K562 (cell line): ENCODE results near the gene ILF3. TPM values are rescaled to one million over a fixed set of nuclear protein-coding genes. Genes with fewer than 3 reads are reported as not detected.

ENCODE experiments used
- ATAC-seq: fragments of 200-7000 bp; cut with Tn5 transposase; 3 replicates; pipeline ENCODE4 v1.9.1; 2020; ENCODE audit warnings: moderate library complexity
- BruUV-seq: library from RNA; stranded (reverse); fragments of 400-500 nt; replicated peaks from 2 replicates; lab custom pipeline; 2021; lab: Mats Ljungman, UMichigan
- CTCF ChIA-PET: fragments of 300-600 bp; formaldehyde crosslinking; extraction: SDS; loops from one replicate; lab custom pipeline; 2021; ENCODE audit warnings: low intra/inter-chr PET ratio; lab: Yijun Ruan, JAX
- POLR2A ChIA-PET: fragments of 300-600, 350-650 bp; sonication (Branson Sonifier 250); formaldehyde crosslinking; extraction: SDS; loops from one replicate; lab custom pipeline; 2021; ENCODE audit warnings: antibody characterized with exemption, inconsistent platforms; lab: Yijun Ruan, JAX
- DNase-seq, 4 experiments: peaks; one replicate each; pipeline versions ENCODE4 v3.0.0 to v3.0.0-alpha.2; 2011 to 2018; ENCODE audit warnings: low spot score in 3 of 4, mixed read lengths in 3 of 4; ENCODE audit errors: extremely low read depth in 1 of 4
- FAIRE-seq: peaks from 2 replicates; lab custom pipeline; 2011; peaks lifted over from hg19 to GRCh38; lab: Jason Lieb, UNC
- H2AFZ ChIP-seq: 2 replicates; pipeline ENCODE4 v1.6.0; 2011; ENCODE audit warnings: low read depth, low read length, control low read depth, inconsistent platforms
- H3K27ac ChIP-seq: fragments of 200-600 bp; 3 replicates; pipeline ENCODE4 v1.8.0; 2011; ENCODE audit warnings: low read depth, mild to moderate bottlenecking, control low read depth, inconsistent platforms, low read length, moderate library complexity, mixed read lengths; ENCODE audit errors: extremely low read depth
- H3K27me3 ChIP-seq, 2 experiments: fragments of 300-600 bp in 1 of 2; 2 replicates in 1 of 2; 3 replicates in 1 of 2; pipeline versions ENCODE4 v1.6.0 to v1.8.0; 2011; ENCODE audit warnings: inconsistent platforms in 2 of 2, low read length in 2 of 2, mild to moderate bottlenecking in 1 of 2, mixed read lengths in 1 of 2, moderate library complexity in 1 of 2; ENCODE audit not compliant: control insufficient read depth in 2 of 2, insufficient read depth in 2 of 2
- H3K36me3 ChIP-seq: fragments of 300-600 bp; 3 replicates; pipeline ENCODE4 v1.8.0; 2011; ENCODE audit warnings: mild to moderate bottlenecking, low read length, inconsistent platforms; ENCODE audit not compliant: control insufficient read depth, insufficient read depth
- H3K4me1 ChIP-seq, 2 experiments: fragments of 200-600 bp in 1 of 2; replicated peaks in 1 of 2; 2 replicates in 1 of 2; 3 replicates in 1 of 2; pipeline versions ENCODE4 v1.5.1 to v1.8.0; 2011; ENCODE audit warnings: inconsistent platforms in 2 of 2, low read length in 2 of 2, mild to moderate bottlenecking in 1 of 2, mixed read lengths in 1 of 2, moderate library complexity in 1 of 2; ENCODE audit not compliant: control insufficient read depth in 2 of 2, insufficient read depth in 2 of 2
- H3K4me2 ChIP-seq: 2 replicates; pipeline ENCODE4 v1.6.1; 2011; ENCODE audit warnings: low read length, control low read depth, inconsistent platforms, mixed read lengths; ENCODE audit not compliant: insufficient read depth
- H3K4me3 ChIP-seq: fragments of 200-600 bp; sonication (generic), shearing (Covaris generic); 2 replicates; pipeline ENCODE4 v1.5.1; 2016; ENCODE audit warnings: control low read depth, inconsistent platforms
- H3K79me2 ChIP-seq: fragments of 200-600 bp; 3 replicates; pipeline ENCODE4 v1.8.0; 2011; ENCODE audit warnings: low read length, inconsistent platforms; ENCODE audit not compliant: control insufficient read depth, insufficient read depth
- H3K9ac ChIP-seq, 2 experiments: 2 replicates each; pipeline versions ENCODE4 v1.6.0 to v1.6.1; 2011; ENCODE audit warnings: low read depth in 2 of 2, low read length in 2 of 2, control low read depth in 1 of 2, inconsistent platforms in 1 of 2, mild to moderate bottlenecking in 1 of 2, mixed read lengths in 1 of 2; ENCODE audit not compliant: insufficient read depth in 1 of 2
- H3K9me1 ChIP-seq: one replicate; pipeline ENCODE4 v1.6.0; 2011; ENCODE audit warnings: inconsistent platforms, mild to moderate bottlenecking, low read length, moderate library complexity; ENCODE audit not compliant: control insufficient read depth, insufficient read depth
- H3K9me3 ChIP-seq: replicated peaks from 2 replicates; pipeline ENCODE4 v1.5.1; 2011; ENCODE audit warnings: low read depth, low read length, inconsistent platforms; ENCODE audit not compliant: control insufficient read depth, insufficient read depth
- H4K20me1 ChIP-seq: replicated peaks from 2 replicates; pipeline ENCODE4 v1.6.1; 2011; ENCODE audit warnings: low read length, inconsistent platforms, mixed read lengths; ENCODE audit not compliant: control insufficient read depth, insufficient read depth
- BCOR ChIP-seq: fragments of 450-650 bp; IDR thresholded peaks from 2 replicates; pipeline ENCODE4 v1.6.1; 2016
- FOXK1 ChIP-seq: sonication (generic); formaldehyde crosslinking; IDR thresholded peaks from 2 replicates; pipeline ENCODE4 v1.8.0; 2022; ENCODE audit warnings: missing genetic modification reagents, mild to moderate bottlenecking, borderline replicate concordance
- HMGN3 ChIP-seq: IDR thresholded peaks from 2 replicates; pipeline ENCODE4 v1.6.1; 2011; ENCODE audit warnings: borderline replicate concordance, low read depth, mild to moderate bottlenecking, mixed read lengths, low read length; ENCODE audit not compliant: insufficient read length; ENCODE audit errors: extremely low read depth
- RBM34 ChIP-seq: fragments of 200-400 bp; formaldehyde crosslinking; IDR thresholded peaks from 2 replicates; pipeline ENCODE4 v1.6.1; 2018; ENCODE audit warnings: low read length, borderline replicate concordance; ENCODE audit not compliant: insufficient read depth
- WGBS: fragments of 100-300 bp; shearing (Covaris generic); methylation state at CpG from one replicate; pipeline ENCODE4 v1.1.6; 2016; ENCODE audit warnings: low coverage, mixed read lengths; ENCODE audit not compliant: insufficient coverage; ENCODE audit errors: missing lambda C conversion rate; 5-methylcytosine and 5-hydroxymethylcytosine counted together
- in situ Hi-C: fragments of 300-500 bp; cut with MboI; formaldehyde crosslinking; loops from 4 replicates; pipeline ENCODE4 v1.15.0; 2018; ENCODE audit warnings: inconsistent platforms, mixed read lengths
- intact Hi-C: fragments of 100-400 bp; cut with micrococcal nuclease; formaldehyde crosslinking; loops from 2 replicates; pipeline ENCODE4 v1.14.2; 2022
- polyA plus RNA-seq, 8 experiments: library from polyadenylated mRNA; depleted of rRNA in 4 of 8; stranded (reverse) in 5 of 8; unstranded in 3 of 8; fragments of >200 nt; fragmentation: Nextera tagmentation in 2 of 8; fragmentation: Illumina TruSeq in 1 of 8; extraction: Ambion mirVana in 2 of 8; extraction: Trizol in 1 of 8; gene quantifications; 2 replicates each; pipeline versions ENCODE4 v1.2.1 to v1.2.3, GENCODE V29; 2011 to 2014; ENCODE audit warnings: inconsistent platforms in 1 of 8, missing spikeins in 1 of 8
- total RNA-seq, 7 experiments: library from RNA; depleted of rRNA in 6 of 7; stranded (reverse); fragments of >200 nt in 6 of 7; fragmentation: Illumina TruSeq in 2 of 7; extraction: Trizol in 2 of 7; gene quantifications; 2 replicates each; pipeline versions ENCODE4 v1.2.1 to v1.2.3, GENCODE V29; 2011 to 2021; ENCODE audit warnings: low replicate concordance in 1 of 7
- TF ChIP-seq, protein P1 (sequence below): sonication (generic); formaldehyde crosslinking; IDR thresholded peaks from 2 replicates; pipeline ENCODE4 v1.8.1; 2023; ENCODE audit warnings: mild to moderate bottlenecking, missing genetic modification reagents

ILF3 gene
- total and polyA plus RNA-seq, 9 of the 15 experiments (the other 6 are each of a cell fraction or from before 2014, with no cell fraction given) = 26.0 to 453 (median 175) TPM

DNA sequence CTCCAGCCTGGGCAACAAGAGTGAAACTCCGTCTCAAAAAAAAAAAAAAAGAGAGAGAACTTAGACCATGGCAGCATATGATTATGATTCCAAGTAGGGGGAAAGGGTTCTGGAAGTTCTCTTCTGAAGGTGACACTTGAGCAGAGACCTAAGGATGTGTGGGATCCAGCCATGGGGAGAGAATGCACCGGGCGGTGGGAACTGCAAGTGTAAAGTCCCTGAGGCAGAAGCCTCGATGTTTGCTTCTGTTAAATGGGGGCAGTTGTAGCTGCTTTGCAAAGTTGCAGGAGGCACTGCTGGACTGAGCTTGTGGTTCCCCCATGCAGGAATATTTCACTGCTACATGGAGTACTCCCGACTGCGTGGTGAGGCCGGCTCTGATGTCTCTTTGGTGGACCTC lies 19.7 kb upstream of the ILF3 start:
- CTCF ChIA-PET = no interaction called here
- peaks cover 0 to 6% of the 10 kb centered on the region in 2 experiments; a peak in 2 of 5 replicates for H3K4me1 ChIP-seq
- peaks cover 36% of the 10 kb centered on the region; the same call in 2 of the 3 replicates for H3K36me3 ChIP-seq
- no peaks in the 10 kb centered on the region for H4K20me1 ChIP-seq
- ATAC-seq (no peak), DNase-seq (no peak), FAIRE-seq (no peak)
- no peak overlapping the region for H3K4me2 ChIP-seq
- H3K9me3 ChIP-seq = no peaks in the 10 kb centered on the region
- no peak overlapping the region for H3K27ac ChIP-seq
- BruUV-seq = no TSS peak
- H3K9ac ChIP-seq = no peak overlapping the region
- in situ Hi-C loops (no loop called here), intact Hi-C loops (no loop called here)
- no peak overlapping the region for H2AFZ ChIP-seq
- no peaks in the 10 kb centered on the region for H3K27me3 ChIP-seq
- POLR2A ChIA-PET = interaction anchor here (0.6 to 2.0 kb wide), 3 partner anchors 13 to 124 kb away, joined by 3 to 6 read pairs (median 3); no protein-coding TSS in a partner anchor
- 82% methylated on average over 6 of the region's 7 CpGs for WGBS
- H3K4me3 ChIP-seq = no peak overlapping the region
- H3K9me1 ChIP-seq = peaks cover 4% of the 10 kb centered on the region
- no peak for TF ChIP-seq FOXK1
- TF ChIP-seq HMGN3 = no peak
- peak; percentile 31; the same call in 1 of the 2 replicates for TF ChIP-seq BCOR
- no peaks in the 10 kb centered on the region for H3K79me2 ChIP-seq

DNA sequence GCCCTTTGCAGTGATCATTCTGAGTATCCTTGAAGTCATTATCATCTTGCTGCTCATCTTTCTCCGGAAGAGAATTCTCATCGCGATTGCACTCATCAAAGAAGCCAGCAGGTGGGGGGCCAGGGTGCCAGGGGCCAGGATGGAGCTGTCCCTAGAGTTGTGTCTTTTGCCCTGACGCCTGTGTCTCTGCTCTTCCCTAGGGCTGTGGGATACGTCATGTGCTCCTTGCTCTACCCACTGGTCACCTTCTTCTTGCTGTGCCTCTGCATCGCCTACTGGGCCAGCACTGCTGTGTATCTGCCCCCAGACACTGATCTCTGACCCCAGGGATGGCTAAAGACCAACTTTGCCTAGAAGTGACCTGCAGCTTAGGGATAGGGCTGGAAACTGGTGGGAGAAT lies 19.2 kb upstream of the ILF3 start:
- H3K27ac ChIP-seq = no peak overlapping the region
- FAIRE-seq = no peak
- H3K9me1 ChIP-seq = peaks cover 4% of the 10 kb centered on the region
- H3K4me2 ChIP-seq = no peak overlapping the region
- ATAC-seq = peak; percentile 34; the same call in 2 of the 3 replicates
- no peak overlapping the region for H3K4me3 ChIP-seq
- peak overlapping the region in 1 of 2 experiments; percentile 65; a peak in 2 of 4 replicates for H3K9ac ChIP-seq
- TF ChIP-seq, protein P1, sequence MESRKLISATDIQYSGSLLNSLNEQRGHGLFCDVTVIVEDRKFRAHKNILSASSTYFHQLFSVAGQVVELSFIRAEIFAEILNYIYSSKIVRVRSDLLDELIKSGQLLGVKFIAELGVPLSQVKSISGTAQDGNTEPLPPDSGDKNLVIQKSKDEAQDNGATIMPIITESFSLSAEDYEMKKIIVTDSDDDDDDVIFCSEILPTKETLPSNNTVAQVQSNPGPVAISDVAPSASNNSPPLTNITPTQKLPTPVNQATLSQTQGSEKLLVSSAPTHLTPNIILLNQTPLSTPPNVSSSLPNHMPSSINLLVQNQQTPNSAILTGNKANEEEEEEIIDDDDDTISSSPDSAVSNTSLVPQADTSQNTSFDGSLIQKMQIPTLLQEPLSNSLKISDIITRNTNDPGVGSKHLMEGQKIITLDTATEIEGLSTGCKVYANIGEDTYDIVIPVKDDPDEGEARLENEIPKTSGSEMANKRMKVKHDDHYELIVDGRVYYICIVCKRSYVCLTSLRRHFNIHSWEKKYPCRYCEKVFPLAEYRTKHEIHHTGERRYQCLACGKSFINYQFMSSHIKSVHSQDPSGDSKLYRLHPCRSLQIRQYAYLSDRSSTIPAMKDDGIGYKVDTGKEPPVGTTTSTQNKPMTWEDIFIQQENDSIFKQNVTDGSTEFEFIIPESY = peak; percentile 90
- no peak for TF ChIP-seq RBM34
- no peak for DNase-seq
- no peaks in the 10 kb centered on the region for H3K27me3 ChIP-seq
- intact Hi-C loops (no loop called here), in situ Hi-C loops (no loop called here)
- 65% methylated on average over 5 of the region's 6 CpGs for WGBS
- no peak overlapping the region for H2AFZ ChIP-seq
- H3K4me1 ChIP-seq = peaks cover 0 to 6% of the 10 kb centered on the region in 2 experiments; a peak in 2 of 5 replicates
- H3K79me2 ChIP-seq = no peaks in the 10 kb centered on the region
- POLR2A ChIA-PET = interaction anchor here (1.0 to 2.0 kb wide), 2 partner anchors 13 to 18 kb away, joined by 3 to 6 read pairs; no protein-coding TSS in a partner anchor
- H3K36me3 ChIP-seq = peaks cover 36% of the 10 kb centered on the region; the same call in 2 of the 3 replicates
- BruUV-seq = no TSS peak
- H4K20me1 ChIP-seq = no peaks in the 10 kb centered on the region
- no peaks in the 10 kb centered on the region for H3K9me3 ChIP-seq
- CTCF ChIA-PET = no interaction called here
